ENCODE measurements around the gene HIPK2.

- TF ChIP-seq CTCF (IDR thresholded peaks at IDR 0.05) (no peak), POLR2A (IDR thresholded peaks at IDR 0.05) (no peak)
Observed at GRCh38 chr7:139617074-139617473, 160.7 kb downstream of the HIPK2 start.
